GM18867 (cell line): ENCODE measurements around the gene TBX15.

Source experiments
- ATAC-seq: cut with Tn5 transposase; IDR thresholded peaks from one replicate; pipeline ENCODE4 v1.9.1; 2021; ENCODE audit warnings: mild to moderate bottlenecking, moderate library complexity; ENCODE audit not compliant: unreplicated experiment

Gene TBX15

DNA sequence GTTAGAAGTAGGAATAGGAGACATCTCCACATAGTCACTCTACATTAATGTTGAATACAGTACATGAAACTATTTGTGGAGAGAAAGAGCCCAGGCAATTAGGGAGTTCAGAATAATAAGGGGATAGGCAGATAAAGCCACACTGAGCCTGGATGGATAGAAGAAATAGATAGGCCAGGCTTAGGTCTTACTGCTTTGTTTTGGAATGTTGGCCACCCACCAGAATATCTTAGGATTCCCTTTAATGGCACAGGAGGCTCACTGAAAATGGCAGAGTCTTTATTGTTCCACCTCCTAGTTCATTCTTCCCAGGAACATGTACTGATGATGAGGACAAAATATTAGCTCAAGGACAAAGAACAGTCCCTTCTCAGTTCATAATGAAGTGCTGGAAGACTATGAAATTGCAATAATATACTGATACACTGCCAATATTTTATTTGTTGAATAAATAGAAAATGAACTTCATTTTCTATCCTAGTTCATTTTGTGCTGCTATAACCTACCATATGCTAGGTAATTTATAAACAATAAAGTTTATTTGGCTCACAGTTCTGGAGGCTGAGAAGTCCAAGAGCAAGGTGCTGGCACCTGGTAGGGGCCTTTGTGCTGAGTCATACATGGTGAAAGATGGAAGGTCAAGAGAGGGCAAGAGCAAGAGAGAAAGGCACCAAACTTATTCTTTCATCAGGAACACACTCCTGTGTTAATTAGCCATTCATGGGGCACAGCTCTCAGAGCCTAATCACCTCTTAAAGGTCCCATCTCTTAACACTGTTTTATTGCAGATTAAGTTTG is 87.3 kb downstream of the TBX15 start:
- no peak for ATAC-seq

DNA sequence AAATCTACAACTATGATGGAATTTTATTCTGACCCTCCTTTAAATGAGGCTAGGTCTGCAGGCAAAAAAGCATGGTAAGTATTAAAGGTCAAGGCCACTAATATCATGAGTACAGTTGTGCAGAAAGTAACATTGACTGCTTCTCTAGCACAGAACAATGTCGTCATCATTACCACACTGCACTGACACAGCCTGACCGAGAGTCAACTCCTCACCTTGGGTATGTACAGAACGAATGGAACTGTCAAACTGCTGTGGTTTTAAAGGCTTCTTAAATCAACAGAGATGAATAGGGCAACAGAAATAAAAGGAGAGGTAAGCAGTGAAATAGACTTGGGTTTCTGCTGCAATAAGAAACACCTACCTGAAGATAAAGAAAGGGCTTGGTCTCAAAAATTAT is 88.8 kb downstream of the TBX15 start:
- ATAC-seq = no peak

DNA sequence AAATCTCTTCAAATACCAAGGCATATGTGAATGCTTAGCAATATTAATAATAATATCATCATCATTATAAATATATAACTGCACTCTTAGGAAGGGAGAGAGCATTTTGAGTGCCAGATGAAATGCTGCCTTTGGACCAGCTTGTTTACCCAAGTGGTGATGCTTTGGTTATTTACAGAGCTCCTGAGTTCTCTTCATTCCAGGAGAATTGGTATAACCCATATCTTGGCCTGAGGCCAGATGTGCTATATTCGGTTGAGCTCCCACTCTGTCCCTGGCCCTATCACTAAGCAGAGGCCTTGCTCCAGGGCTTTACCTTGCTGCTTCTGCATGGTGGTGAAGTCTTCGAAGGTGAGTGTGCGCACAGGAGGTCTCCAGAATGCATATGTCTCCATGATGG is 89.4 kb downstream of the TBX15 start:
- no peak for ATAC-seq

DNA sequence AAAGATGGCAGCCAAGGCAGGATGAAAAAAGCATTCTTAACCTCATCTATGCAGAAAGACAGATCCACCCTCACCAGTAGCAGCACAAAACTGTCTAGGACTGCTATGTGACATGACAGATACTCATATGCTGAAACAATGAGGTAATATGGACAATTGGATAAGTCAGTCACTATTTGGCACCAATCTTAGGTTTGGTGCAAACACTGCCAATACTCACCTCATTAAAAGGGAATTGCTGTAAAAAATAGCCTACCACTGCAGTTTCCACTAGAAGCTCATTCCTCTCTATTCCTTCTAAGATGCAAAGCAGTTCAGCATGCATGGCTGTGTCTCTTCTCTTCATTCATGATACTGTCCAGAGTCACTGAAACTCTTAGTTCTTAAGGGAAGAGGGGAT is 91.7 kb downstream of the TBX15 start:
- ATAC-seq = no peak

DNA sequence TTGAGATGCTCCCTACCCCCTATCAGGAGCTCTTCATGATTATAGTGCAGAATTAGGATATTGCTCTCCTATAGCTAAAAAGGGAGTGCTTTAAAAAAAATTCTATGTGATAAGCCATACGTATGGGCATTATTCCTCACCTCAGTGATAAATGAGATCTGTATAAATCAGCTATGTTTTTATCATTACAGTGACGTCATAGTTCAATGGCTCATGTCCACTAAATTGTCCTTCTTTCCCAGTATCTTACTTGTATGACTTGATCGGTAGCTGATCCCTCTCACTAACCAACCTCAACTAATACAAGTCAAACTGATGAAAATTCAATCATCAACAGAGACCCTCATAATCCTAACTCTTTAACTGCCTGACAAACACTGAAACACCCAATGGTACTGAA is 93.3 kb downstream of the TBX15 start:
- no peak for ATAC-seq

DNA sequence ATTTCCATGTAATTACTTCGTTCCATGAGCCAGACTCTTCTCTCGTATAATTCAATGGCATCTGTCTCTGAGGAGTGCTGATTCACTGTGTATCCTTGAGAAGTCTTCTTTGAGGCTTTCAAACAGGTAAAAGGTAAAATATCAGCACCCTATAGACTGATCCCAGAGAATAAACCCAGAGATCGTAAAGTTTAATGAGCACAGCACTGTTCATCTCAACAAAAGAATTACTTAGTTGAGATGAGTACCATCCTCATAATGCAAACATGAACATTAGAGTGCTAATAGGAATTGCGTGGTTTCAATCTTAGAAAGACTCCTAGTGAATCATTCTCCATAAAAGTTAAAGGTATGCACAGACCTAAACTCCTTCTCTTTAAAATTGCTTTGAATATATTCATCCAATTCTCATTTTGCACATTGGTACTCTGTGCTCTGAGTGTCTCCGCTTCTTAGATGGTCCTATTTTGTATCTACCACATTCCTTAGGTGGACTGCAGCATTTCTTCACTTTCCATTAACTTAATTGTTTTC is 97.2 kb downstream of the TBX15 start:
- ATAC-seq = no peak

DNA sequence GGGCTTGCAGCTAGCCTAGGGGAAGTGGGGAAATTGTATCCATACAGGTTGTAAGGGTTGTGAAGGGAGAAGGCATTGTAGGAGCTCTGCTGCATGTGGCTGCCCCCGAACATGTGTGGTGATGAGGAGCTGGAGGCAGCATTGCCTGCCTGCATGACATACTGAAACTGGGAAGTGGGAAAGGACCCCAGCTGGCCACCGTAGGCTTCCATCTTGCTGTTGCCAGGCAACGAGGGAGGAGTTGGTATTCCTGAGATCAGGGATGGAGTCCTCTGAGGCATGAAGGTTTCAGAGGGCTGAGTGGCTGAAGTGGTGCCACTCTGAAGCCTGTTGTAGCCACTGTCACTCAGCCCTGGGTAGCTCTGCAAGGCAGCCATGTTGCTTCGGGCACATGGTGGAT is 103.2 kb downstream of the TBX15 start:
- no peak for ATAC-seq

DNA sequence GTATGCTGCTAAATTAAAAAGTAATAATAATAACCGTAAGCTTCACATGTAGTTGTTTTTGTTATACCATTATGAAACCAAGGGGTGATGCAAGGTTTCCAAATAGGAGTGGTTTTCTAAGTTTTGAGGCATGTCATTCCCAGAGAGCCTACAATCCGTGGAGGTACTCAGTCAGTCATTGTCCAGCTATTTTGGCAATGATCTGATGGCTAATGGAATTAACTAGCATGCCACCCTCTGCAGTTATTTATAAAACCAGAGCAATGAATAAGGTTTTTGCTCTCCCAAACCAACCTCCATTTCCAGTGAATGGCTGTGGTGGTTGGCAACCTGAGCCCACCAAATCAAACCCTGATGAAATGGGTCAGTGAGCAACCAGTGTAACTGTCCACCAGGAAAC is 106.4 kb downstream of the TBX15 start:
- ATAC-seq = no peak

DNA sequence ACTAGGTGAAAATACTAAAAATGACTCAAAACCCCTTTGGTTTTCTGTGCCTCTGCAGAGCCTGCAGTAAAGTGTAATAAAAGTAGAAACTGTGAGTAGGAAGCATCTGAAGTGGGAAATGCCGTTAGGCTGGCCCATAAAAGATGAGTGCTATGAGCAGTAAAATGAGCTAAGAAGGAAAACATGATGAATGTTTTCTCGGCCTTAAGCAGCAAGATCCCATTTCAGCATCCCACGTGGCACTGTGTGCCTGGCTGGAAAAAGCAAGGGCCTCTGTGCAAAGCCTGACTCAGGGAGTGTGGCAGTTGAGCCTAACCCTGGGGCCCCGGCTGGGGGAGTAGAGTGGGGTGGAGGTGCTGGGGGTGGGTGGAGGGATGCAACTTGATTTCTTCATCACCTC is 109.5 kb downstream of the TBX15 start:
- no peak for ATAC-seq

DNA sequence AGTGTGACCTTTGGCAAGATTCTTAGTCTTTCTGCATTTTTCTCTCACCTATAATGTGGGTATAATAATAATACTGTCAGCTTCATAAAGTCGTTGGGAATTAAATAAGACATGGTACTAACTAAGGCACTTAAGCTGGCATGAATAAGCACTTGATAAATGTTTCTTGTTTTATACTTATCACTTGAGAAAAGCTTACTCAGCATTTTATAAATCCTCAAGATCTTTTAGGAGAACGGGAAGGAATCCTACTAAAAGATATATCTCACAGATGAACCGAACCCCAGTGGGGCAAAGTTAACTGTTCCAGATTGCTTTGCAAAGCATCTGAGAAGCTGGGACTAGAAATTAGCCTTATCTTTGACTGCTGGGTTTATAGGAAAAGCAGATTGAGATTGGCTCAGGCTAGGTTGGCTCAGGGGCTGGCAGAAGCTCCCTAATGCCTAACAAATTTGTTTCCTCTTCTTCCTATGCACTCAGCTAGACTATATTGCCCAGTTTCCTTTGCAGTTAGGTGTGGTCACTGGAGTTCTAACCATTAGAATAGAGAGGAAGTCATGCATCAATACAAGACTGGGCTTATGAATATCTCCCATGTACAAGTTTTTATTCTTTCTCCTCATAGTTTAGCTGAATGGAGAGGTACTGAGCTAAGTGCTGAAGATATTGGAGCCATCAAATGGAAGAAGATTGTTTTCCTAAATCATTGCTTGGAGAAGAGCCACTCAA is 110.3 kb downstream of the TBX15 start:
- no peak for ATAC-seq

DNA sequence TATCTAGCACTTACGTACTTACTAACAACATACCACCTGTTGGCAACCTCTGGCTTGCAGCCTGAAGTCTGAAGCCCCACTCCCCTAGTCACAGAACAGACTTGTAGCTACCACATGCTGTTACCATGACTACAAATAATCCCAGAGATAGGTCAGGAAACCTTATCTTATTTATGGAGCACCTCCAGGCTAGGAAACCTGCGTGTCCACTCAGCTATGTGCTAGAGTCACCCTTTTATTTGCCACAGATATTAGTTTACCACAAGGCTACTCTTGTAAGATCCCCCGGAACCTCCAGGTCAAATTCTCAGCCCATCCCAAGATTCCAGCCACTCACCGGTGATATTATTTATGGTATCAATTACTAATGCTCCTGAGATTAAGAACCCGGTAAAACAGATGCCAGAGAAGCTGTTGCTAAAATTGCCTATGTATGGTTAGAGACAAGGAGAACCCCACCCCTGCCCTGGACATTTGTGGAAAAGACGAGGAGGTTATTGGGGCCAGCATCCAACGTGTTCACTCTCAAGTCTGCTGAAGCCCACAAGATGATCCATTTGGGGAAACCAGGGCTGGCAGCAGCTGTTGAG is 116.5 kb downstream of the TBX15 start:
- no peak for ATAC-seq

DNA sequence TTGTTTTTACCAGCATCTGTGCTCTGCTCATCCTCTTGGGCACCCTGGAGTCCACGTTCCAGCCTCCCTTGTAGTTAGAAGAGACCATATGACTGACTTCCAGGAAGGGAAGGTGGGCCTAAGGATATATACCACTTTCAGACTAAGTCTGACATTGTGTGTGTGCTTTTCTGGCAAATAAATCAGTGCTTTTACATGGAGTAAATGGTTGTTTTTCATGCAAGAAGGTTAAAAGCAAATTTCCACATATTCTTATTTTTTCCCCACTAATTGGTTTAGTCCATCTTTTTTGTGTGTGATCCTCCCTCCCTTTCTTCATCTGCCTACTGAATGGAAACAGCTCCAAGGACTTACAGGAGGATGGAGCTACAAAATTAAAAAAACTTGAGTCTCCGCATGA is 119.8 kb downstream of the TBX15 start:
- ATAC-seq = no peak

DNA sequence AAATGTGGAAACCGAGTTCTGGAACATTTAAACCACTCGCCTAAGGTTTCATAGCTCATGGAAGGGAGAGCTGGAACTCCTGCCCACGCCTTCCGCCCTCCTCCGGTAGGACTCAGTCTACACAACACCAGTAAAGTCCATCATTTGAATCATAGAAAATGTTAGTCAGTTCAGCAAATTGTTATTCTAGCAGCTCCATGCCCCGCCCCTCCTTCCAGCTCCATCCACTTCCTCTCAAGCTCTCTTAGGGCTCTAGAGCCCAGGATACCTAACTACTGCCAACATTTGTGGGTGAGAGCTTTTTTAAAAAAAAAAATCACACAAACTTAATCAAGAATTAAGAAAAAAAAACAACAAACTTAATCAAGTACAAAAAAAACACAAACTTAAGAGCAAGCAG is 121.8 kb downstream of the TBX15 start:
- ATAC-seq = no peak

DNA sequence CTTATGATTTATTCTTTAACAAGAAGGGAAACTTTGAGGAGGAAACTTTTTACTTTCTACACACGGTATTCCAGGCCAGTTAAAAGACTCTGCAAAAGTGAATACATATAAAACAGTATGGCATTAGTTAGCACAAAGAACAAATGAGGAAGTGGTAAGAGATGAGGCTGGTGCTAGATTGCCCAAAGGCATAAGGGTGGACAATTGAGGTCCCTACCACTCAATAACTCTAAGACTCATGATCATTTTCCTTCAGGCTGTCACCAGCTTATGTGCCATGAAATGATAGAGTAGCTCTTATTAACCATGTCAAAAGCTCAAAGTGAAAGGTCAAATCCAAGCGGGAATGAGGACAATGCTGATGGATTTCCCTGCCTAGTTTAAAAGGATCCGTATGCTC is 124.5 kb downstream of the TBX15 start:
- ATAC-seq = no peak

DNA sequence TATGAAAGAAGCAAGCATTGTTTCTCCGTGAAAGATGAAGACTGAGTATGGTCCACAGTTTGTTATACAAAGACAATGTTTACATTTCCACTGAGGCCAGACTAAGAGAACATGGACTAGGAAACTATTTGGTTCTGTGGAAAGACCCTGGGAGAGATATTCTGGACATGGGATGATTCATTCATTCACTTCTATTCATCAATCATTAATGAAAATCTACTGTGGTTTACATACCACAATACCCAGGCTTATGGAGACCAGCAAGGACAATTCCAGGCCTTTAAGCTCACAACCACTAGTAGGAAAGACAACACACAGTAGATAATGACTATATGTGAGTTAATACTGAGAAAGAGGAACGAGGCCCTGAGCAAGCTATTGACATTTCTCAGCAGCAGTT is 125.4 kb downstream of the TBX15 start:
- peak; percentile 48 for ATAC-seq

DNA sequence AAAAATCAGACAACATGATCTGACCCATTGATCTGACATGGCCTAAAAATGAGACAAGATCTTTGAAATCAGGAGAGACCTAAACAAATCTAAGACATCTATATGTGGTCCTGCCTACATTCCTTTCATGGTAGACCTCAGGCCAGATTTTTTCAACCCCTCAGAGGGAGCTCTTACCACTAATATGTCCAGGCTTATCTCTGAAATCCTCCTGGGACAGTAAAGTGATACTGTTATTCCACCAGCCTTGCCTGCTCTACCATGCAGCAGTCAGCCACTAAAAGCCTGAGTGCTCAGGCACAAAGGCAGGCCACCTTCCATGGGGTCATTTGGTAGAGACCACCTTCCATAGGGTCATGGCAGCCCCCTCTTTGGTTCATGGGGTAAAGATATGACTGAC is 126.9 kb downstream of the TBX15 start:
- no peak for ATAC-seq

DNA sequence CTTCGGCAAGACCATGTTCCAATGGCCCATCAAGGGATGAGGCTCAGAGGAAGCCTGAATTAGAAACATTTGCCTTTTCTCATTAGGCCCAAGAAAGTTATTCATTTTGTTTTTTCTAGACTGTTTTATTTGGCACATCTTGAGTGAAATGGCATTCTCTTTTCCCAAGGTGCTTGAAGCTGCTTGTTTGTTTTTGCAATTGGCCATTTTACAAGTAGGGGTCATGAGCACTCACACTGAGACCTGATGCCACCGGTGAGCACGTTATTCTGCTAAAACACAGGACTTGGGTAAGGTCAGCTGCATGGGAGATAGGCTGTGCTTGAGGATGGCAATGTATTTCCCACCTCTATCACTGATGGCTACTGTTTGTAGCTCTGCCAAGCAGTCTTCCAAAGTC is 128.1 kb downstream of the TBX15 start:
- no peak for ATAC-seq

DNA sequence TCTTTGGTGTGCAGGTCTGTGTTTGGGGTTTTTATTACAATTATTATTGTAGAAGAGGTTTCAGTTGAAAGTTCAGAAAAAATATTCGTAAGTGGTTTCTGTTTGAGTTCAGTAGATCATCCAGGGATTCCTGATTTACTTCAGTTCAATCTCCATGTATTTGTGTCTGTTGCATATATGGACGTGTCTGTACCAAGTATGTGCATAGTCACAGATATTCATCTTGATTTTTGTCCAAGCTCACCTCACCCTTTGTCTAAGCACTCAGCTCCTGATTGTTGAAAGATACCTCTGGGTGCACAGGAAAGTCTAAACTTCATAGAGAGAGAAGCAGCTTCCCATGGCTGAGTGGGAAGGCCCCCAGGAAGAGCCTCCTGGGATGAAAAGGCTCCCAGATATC is 141.7 kb downstream of the TBX15 start:
- no peak for ATAC-seq

DNA sequence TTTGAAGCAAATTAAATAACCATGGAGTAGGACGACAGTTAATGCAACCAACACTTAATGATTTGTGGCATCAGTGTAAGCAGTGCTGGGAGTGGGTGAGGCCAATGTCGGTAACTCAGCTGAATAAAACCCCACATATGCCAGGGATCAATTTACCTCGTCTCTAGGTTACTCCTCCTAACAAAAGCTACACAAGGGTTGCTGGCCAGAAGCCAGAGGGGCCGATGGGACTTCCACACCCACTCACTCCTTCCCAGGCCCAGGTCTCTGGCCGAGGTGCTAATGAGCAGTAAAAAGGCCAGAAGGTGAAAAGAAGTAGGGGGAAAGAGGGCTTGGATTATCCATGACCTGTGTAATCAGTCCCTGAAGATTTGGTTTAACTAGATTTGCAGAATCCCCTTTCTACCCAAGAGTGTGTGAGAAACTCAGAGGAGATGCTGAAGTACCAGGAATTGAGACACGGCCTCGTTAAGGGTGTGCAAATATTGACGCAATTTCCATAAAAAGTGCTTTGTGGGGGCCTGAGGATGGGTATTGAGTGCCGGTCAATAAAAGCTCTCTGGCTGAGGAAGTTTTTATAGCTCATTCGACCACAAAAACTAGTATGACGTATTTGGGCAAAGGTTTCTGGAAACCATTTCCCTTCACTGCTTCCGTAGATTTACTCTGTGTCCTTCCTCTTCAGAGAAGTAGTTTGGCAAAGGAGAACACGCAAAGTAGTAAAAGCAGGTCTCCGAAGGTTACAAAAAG is 145.5 kb downstream of the TBX15 start:
- no peak for ATAC-seq

DNA sequence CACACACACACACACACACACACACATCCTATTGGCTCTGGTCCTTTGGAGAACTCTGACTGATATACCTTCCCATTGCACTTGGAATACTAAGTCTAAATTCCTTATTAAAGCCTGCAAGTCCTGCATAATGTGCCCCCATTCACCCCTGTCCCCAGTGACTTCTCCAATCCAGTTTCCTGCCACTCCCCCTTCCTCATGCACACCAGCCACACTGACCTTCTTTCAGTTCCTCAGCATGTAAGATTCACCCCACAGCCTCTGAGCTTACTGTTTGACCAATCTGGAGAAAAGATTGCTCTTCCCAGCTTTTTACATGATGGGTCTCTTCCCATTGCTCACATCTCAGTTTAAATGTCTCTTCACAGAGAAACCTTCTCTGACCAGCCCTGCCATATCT is 146.6 kb downstream of the TBX15 start:
- ATAC-seq = no peak
